Activated CD8-positive, alpha-beta memory T cell treated with anti-CD3 and anti-CD28 coated beads, Interleukin-2, amount 50 U/mL, for 24 hours (primary cell): ENCODE results near the gene REX1BD.
A peak's percentile ranks its signal among the peaks of the same experiment; 100 is the strongest.
"Not testable (repeated sequence)": the region's sequence is repeated elsewhere in the genome, so short reads cannot be mapped to it uniquely, and the experiment has no call there.

Source experiments
- DNase-seq: peaks from one replicate; pipeline ENCODE4 v3.0.0-alpha.2; 2020; ENCODE audit errors: extremely low read depth

The REX1BD gene

DNA sequence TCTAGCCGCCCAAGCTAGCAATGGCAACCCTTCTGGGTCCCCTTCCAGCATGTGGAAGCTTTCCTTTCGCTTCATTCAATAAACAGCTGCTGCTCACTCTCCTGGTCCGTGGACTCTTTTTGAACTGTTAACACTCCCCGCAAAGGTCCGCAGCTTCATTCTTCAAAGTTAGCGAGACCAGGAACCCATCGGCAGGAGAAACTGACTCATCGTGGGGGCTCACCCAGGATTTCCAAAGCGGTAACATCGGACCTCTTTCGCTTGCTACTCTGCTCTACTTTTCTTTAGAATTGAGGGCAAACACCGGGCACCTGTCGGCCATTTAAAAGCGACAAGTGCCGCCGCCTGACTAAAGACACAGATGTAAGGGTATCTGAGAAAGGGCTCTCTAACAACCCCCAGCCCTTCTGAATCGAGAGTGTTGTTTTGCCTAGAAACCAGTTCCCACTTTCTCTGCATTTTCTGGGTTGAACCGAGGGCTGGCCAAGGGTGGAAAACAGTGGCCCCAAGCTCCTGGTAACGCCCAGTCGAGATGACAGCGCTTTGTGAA is 11.2 kb upstream of the REX1BD start:
- DNase-seq = no peak

DNA sequence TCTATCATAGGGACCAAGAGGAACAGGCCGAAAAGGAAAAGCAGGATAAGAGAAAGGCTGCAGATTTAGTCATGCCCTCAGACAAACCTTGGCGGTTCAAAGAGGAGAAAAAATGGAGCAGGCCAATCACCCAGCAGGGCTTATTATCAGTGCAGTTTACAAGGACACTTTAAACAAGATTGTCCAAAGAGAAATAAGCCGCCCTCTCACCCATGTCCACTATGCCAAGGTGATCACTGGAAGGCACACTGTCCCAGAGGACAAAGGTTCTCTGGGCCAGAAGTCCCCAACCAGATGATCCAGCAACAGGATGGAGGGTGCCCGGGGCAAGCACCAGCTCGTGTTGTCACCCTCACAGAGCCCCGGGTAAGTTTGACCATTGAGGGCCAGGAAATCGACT is 8.3 kb upstream of the REX1BD start:
- DNase-seq = no peak

DNA sequence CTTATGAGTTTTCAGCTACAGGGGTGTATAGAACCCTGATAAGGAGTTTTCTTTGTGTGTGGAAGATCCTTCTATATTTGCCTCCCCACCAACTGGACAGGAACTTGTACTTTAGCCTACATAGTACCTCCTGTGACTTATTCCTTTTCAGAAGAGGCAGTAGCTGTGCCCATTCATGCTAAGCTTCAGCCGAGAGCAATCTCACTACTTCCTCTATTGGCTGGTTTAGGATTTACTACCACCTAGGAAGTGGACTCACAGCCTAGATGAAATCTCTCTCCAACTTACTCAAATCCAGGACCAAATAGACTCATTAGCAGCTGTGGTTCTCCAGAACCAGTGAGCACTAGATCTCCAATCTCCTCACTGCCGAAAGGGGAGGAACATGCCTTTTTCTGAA is 2.3 kb upstream of the REX1BD start:
- no peak for DNase-seq

DNA sequence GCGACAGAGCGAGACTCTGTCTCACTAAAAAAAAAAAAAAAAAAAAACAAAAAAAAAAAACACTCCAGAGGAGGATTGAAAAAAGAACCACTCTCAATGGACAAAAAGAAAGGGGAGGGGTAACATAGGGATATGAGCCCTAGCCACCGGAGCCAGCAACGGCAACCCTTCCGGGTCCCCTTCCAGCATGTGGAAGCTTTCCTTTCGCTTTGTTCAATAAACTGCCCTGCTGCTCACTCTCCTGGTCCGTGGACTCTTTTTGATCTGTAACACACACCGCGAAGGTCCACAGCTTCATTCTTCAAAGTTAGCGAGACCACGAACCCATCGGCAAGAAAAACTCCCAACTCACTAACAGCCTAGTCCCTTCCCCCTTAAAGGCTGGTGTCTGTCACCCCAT is 1.0 kb upstream of the REX1BD start:
- DNase-seq = no peak

DNA sequence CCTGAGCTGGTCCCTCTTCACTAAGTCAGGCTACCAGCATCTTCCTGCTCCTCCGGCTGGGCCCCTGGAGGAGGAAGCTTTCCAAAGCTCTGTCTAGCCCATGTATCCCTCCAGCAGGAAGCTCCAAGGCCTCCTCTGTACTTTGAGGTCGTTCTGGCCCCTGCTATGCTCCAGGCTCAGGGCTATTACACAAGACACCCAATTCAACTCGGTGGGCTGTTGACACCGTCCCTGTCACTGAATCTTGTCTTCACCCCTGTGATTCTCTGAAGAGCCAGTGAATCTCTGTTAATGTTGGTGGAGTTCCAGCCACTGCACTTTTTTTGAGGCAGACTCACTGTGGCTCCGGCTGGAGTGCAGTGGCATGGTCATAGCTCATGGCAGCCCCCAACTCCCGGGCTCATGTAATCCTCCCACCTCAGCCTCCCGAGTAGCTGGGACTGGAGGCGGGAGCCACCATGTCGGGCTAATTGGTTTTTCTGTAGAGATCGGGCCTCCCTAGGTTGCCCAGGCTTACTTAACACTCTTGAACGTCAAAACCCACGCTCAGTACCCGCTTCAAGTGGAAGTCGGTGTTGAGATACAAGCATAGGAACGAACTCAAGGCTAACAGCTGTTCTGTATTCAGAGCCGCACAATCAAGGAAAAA is 512 bp upstream of the REX1BD start:
- no peak for DNase-seq

DNA sequence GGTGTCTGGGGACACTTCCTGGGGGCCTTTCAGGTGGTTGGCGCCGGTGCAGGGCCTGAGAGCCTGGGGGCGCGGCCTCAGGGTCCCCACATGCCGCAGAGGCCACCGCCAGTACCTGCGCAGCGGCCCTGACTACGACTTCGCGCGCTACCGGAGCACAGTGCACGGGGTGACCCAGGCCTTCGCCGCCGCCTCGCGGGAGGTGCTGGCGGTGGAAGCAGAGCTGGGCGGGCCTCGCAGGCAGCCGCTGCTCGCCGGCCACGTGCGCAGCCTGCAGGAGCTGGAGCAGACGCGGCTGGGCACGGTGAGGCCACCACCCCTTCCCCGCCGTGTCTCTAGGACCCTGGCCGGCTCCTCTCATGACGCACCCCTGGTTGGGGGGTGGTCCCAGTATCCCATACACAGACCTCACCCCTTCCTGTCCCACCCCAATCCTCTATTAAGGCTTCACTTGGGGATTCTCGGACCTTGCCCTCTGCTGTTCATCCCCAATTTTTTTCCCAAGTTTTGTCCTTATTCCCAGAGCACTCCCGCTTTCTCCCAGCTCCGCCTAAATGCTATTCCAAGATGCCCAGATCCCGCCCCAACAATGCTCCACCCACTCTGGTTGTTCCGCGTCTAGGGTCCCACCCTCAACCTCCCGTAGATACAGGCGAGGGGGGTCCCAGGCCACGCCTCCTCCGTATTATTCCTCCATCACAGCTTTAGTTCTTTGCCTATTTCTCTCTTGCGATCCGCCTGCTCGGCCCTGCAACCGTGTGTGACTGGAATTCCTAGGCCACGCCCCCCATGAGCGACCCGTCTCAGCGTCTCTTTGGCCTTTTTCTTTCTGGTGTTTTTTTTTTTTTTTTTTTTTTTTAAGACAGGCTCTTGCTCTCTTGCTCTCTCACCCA is 1.0 kb downstream of the REX1BD start:
- no peak for DNase-seq

DNA sequence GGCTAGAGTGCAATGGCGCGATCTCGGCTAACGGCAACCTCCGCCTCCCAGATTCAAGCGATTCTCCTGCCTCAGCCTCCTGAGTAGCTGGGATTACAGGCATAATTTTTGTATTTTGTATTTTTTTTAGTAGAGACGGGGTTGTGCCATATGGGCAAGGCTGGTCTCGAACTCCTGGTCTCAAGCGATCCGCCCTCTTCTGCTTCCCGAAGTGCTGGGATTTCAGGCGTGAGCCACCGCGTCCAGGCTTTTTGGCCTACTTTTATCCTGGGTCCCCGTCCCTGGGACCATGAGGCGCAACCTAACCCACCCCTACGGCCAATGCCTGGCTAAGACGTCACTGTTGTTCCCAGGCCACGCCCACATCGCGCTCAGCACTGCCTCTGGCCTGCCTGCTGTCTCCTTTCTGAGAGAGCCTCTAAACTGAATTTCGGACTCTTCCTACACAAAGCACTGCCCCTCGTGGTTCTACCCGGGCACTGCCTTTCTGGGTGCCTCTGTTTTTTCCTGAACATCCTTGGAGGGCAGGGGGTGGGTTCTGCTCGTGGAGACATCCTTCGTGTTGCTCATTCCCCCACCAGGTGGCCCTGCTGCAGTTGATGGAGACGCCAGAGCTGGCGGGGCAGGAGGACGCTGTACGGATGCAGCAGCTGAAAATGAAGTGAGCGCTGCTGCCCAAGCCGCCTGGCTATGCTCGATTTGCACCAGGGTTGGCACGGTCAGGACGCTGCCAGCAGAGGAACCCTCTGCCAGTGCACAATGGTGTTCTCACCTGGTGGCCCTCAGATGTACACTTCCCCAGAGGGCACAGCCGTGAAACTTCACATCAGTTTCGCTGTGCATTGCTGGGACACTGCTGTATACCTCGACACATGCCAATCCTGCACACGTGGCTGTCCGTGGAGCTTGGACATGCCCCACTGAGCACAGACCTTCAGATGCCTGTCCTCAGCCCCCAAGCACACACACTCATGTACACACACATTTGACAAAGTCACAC is 2.0 kb downstream of the REX1BD start:
- DNase-seq = no peak

DNA sequence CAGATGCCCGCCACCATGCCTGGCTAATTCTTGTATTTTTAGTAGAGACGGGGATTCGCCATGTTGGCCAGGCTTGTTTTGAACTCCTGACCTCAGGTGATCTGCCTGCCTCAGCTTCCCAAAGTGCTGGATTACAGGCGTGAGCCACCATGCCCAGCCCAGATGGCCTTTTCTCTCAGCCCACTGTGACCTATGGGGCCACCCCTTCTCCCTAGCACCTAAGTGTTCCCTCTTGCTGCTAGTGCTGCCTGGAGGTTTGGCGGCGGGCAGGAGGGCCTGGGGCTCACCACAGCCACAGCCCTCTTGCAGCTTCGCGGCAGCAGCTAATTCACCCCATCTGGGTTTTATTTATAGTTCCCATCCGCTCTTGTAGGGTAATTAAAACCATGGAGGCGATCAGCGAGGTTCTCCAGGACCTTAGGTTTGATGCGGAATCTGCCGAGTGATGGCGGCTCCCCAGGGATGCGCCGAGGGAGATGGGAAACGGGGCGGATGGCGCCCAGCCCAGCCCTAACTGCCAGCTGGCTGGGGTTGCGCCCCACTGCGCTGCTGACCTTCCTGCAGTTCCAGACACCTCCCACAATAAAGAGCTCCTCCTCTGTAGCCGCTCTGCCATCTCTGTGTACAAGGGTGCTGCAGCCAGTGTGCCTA is 3.3 kb downstream of the REX1BD start:
- no peak for DNase-seq

DNA sequence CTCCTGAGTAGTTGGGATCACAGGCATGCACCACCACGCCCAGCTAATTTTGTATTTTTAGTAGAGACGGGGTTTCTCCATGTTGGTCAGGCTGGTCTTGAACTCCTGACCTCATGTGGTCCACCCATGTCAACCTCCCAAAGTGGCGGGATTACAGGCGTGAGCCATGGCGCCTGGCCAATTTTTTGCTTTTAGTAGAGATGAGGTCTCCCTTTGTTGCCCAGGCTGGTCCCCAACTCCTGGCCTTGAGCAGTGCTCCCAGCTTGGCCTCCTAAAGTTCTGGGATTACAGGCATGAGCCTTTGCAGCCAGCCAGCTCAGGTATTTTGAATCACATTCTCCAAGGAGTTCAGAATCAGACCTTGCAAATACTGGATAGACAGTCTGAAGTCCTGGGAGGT is 4.1 kb downstream of the REX1BD start:
- DNase-seq = not testable (repeated sequence)

DNA sequence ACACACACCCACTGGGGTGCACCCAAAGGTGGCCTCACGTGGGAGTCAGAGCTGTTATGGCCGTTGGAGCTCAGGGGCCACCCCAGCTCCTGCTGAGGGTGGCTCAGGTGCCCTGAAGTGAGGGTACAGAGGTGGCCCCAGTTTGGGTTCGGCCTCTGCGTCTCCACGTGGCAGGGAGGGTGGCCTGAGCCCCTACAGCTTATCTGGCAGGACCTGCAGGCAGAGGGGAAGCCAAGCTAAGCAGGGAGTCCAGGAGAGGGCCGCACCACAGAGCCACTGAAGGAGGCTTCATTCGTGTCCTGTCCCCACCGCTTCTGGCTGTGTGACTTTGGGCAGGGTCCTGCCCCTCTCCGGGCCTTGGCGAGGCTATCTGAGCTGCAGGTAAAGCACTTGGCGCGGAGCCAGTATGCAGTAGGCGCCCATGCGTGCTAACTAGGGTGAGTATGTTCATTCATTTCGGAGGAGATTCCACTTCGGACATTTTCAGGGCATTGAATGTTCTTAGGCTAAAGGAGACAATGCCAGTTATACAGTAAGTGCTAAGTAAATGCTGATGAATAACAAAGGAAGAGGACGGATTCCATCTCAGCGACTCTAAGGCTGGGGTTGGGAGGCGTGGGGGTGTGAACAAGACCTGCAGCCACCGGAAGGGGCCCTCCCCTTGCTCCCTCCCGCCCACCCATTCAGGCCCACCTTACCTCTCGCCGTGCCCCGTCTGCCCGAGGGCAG is 4.9 kb downstream of the REX1BD start:
- no peak for DNase-seq

DNA sequence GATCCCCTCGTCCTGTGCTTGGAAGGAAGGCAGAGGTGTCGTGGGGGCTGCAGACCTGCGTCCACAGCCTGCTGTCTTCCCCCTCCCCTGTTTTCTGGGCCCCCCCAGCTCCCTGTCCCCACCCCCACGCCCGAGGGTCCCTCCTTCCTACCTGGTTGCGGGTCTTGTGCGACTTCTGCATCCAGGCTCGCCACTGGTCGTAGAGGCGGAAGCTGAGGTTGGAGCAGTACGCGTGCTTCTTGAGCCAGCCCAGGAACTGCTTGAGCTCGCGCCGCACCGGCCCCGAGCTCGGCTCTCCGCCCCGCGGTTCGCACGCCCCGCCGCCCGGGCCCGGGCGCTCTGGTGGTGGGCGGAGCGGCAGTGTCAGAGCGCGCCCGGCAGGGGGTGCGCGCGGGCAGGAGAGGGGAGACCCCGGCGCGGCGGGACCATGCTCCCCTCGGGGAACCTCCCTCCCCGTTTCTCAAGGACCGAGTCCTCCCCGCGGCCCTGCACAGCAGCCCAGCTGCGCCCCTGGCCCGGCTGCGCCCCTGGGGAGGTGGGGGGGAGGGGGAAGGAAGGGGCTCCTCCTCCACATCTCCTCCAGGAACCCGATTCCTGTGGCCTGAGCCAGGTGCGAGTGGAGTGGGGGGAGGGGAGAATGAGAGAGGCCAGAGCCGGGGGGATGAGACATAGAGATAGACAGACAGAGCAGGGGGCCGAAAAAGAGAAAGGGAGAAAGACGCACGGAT is 5.7 kb downstream of the REX1BD start:
- peak; percentile 29 for DNase-seq

DNA sequence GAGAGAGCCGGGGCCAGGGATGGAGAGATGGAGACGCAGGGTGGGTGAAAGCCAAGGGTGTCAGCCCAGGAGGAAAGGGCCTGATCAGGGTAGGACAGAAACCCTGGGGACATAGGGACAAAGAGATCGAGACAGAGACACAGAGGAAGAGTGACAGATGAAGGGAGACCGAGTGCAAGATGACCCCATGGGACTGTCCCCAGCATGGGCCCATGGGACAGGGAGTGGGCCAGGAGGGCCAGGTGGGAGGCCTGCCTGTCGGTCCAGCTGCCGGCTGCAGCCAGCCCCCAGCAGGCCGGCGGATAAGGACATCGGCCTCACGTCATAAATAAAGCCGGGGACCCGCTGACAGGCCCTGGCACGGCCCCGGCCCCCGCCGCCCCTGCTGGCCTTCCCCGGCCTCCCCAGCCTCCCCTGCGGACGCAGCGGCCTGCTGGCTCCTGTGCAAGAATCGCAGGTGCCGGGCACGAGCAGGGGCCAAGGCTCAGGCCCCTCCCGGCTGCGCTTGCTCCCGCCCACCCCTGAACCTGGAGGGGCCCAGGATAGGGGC is 6.3 kb downstream of the REX1BD start:
- no peak for DNase-seq

DNA sequence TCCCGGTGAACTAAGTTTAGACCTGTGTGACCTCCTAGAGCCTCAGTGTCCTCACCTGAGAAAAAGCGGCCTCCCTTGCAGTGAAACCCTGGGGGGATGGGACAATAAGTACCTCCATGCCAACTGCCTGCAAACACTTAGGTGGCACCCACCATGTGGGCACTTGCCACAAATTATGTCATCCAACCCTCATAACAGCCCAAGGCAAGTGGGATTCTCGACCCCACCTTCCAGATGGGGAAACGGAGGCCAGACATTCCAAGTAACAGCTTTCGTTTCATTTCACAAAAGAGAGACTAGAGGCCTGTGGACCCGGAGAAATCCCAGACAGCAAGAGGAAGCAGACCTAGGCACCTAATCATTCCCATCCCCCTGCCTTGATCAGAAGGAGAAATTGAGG is 6.9 kb downstream of the REX1BD start:
- no peak for DNase-seq

DNA sequence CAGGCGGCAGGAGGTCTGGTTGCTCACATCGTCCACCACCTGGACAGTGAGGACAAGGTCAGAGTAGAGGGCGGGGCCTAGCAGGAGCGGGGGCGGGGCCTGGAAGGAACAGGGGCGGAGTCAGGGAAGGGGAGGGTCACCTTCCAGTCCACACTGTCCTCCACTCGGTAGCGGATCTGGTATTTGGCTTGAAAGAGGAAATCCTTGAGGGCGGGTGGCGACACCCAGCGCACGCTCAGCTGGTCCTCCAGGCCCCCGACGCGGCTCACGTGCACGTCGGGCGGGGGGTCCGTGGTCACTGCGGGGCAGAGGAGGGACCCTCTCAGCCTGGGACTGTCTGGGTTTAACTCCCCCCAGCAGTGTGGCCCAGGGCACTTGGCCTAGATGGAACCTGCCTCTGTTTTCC is 8.2 kb downstream of the REX1BD start:
- DNase-seq = no peak

DNA sequence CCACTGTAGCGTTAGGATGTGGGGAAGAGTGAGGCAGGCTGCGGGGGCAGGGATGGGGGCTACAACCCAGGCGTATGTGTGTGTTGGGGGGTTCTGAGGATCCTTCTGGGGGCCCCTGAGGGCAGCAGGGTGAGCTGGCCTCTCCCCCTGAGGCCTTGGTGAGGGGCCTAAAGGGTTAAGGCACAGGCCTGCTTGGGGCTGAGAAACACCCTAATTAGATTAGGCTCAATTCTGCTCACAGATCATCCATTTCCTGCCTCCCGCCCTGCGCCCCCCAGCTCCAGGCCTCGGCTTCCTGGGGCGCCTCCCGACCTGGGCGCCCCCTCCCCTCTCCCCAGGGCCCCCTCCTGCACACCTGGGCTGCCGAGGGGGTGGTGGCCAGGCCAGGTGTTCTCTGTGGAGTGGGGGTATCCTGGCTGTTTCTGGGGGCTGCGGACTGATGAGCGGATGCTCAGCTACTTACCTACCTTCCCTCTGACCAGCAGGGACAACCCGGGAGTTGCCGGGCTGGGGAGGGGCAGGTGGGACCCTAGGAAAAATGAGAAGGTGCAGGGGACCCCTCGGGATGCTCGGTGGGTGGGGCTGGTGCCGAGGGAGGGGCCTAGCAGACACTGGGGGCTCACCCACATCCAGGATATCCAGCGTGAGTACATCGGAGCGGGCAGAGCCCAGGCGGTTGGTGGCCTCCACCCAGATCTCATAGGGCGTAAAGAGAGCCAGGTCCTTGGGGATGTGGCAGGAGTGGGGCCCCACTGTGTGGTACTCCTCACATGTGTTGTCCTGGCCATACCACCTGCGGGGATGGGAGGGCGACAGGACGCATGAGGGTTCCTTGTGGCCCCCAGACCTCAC is 9.4 kb downstream of the REX1BD start:
- DNase-seq = no peak

DNA sequence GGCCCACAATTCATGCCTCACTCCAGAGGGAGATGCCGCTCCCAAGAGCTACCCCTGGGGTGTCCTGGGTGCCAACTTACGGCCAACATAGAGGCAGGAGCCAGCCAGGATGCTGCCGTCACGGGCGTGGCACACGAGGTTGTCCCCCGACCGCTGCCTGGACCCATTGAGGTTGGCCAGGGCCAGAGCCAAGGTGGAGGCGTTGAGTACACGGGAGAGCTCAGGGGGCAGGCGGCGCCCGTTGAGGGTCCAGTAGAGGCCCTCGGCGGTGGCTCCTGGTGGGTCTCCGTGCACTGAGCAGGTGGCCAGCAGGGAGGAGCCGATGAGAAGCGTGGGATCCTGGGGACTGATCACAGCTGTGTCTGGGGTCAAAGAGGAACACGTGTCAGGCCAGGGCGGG is 10.9 kb downstream of the REX1BD start:
- DNase-seq = no peak

DNA sequence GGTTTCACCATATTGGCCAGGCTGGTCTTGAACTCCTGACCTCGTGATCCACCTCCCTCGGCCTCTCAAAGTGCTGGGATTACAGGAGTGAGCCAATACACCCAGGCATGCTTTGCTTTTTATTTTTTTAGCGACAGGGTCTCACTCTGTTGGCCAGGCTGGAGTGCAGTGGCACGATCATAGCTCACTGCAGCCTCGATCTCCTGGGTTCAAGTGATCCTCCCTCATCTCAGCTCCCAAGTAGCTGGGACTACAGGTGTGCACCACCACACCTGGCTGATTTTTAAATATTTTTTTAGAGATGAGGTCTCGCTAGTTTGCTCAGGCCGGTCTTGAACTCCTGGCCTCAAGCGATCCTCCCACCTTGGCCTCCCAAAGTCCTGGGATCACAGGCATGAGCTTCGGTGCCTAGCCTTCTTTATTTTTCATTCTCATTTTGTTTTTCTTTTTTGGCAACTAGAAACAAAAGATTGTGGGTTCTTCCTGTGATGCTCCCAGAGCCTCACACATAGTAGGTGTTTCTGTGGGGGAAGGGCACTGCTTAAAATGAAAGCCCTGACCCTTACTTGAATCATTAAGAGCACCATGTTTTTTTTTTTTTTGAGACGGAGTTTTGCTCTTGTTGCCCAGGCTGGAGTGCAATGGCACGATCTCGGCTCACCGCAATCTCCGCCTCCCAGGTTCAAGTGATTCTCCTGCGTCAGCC is 12.2 kb downstream of the REX1BD start:
- not testable (repeated sequence) for DNase-seq

DNA sequence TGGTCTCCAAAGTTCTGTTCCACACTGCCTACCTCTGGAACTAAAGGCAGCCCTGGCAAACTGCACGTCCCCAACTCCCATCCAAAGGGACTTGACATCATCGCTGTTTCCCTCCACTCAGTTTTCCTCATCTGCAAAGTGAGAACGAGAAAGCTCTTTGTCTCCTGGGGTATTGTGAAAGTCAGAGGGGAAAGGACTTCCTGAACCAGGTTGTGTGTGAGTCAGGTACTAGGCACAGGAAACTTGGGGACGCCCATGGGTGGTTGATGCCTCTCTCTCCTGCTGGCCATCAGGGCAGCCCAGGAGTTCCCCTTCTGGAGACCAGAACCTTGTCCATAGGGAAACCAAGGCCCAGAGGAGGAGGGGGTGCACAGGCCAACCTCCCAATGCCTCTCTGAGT is 13.3 kb downstream of the REX1BD start:
- no peak for DNase-seq
